ENCODE data around the gene ACSM4.
"Not testable (repeated sequence)": the region's sequence is repeated elsewhere in the genome, so short reads cannot be mapped to it uniquely, and the experiment has no call there.

ACSM4 gene, protein sequence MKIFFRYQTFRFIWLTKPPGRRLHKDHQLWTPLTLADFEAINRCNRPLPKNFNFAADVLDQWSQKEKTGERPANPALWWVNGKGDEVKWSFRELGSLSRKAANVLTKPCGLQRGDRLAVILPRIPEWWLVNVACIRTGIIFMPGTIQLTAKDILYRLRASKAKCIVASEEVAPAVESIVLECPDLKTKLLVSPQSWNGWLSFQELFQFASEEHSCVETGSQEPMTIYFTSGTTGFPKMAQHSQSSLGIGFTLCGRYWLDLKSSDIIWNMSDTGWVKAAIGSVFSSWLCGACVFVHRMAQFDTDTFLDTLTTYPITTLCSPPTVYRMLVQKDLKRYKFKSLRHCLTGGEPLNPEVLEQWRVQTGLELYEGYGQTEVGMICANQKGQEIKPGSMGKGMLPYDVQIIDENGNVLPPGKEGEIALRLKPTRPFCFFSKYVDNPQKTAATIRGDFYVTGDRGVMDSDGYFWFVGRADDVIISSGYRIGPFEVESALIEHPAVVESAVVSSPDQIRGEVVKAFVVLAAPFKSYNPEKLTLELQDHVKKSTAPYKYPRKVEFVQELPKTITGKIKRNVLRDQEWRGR

DNA sequence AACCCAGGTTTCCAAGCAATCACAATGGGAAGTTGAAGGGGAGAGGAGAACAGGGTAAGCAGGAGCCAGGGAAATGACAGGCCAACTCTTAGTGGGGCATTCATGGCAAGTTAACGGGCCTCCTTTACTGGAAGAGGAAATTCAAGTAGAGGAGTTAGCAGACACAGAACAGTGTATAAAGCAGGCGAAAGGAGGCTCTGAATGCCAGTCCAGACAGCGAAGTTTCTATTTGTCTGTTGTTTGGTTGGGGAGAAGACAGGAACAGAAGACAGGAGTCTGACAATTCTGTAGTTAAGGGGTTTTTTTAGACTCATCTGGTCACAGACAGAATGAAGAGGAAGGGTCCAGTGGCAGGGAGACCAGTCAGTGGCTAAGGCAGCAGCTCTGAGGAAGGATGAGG is at the start of gene ACSM4:
Gene ACSM4 (plus strand): TSS at position 301 of the 400 bp plus-strand sequence. CDS start 260 bp downstream, outside the sequence.
- no peak for DNase-seq (ENCODE audit: insufficient read length, low spot score)
- TF ChIP-seq, protein P1, sequence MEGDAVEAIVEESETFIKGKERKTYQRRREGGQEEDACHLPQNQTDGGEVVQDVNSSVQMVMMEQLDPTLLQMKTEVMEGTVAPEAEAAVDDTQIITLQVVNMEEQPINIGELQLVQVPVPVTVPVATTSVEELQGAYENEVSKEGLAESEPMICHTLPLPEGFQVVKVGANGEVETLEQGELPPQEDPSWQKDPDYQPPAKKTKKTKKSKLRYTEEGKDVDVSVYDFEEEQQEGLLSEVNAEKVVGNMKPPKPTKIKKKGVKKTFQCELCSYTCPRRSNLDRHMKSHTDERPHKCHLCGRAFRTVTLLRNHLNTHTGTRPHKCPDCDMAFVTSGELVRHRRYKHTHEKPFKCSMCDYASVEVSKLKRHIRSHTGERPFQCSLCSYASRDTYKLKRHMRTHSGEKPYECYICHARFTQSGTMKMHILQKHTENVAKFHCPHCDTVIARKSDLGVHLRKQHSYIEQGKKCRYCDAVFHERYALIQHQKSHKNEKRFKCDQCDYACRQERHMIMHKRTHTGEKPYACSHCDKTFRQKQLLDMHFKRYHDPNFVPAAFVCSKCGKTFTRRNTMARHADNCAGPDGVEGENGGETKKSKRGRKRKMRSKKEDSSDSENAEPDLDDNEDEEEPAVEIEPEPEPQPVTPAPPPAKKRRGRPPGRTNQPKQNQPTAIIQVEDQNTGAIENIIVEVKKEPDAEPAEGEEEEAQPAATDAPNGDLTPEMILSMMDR (IDR thresholded peaks at IDR 0.05; ENCODE audit: insufficient read depth, missing control alignments) = no peak
- FAIRE-seq = no peak

DNA sequence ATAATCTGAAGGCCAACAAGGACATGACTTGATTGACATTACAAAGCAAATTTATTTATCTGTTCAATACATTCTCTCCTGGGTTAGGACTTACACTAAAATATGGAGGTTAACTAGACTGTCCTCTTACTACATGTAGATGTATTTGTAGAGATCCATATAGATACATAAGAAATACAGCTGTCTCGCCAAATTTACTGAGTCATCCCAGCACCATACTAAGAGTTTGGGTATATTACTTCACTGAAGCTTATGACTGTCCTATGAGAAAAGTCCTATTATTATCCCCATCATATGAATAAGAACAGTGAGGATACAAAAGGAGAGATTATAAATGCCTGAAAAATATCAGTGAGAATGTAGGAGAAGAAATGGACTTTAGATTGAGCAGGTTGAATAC is 44.8 kb upstream of the ACSM4 start:
- TF ChIP-seq, protein P1 (IDR thresholded peaks at IDR 0.05; ENCODE audit: insufficient read depth, missing control alignments) = no peak
- FAIRE-seq (no peak), DNase-seq (ENCODE audit: insufficient read length, low spot score) (no peak)

DNA sequence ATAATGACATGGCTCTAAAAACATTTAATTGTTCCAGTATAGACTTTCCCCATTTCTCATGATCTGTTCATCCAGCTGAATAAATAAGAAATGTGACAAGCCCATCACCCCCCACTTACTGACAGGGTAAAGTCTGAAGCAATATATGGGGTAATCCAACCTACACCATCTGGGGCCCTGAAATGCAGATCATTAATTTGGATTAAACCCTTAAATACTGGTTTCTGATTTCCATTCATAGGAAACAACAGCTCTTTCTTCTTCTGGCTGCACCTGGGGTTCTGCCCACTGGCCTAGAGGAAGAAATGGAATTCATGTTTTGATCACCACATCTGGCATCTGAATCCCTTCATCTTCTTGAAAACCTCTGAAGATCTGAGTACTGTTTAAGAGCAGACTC is 39.3 kb upstream of the ACSM4 start:
- no peak for FAIRE-seq
- no peak for DNase-seq (ENCODE audit: insufficient read length, low spot score)
- TF ChIP-seq, protein P1 (IDR thresholded peaks at IDR 0.05; ENCODE audit: insufficient read depth, missing control alignments) = no peak

DNA sequence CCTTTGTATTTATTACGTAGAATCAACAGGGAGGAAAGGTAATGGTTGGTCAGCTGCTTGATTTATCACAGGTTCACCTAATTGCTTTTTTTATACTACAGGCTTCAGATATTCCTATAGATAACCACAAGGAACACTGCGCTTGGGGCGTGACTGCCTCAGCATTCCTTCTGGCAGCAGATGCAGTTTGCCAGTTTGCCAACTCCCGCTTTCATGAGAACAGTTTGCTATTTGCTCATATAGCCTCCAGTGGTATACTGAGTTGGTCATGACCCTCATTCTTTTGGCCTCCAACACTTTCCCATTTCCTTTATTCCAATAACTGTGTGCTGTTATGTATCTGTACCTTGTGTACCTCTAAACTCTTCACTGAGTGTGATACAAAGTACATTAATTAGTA is 38.6 kb upstream of the ACSM4 start:
- TF ChIP-seq, protein P1 (IDR thresholded peaks at IDR 0.05; ENCODE audit: insufficient read depth, missing control alignments) = no peak
- DNase-seq (ENCODE audit: insufficient read length, low spot score) (no peak), FAIRE-seq (no peak)

DNA sequence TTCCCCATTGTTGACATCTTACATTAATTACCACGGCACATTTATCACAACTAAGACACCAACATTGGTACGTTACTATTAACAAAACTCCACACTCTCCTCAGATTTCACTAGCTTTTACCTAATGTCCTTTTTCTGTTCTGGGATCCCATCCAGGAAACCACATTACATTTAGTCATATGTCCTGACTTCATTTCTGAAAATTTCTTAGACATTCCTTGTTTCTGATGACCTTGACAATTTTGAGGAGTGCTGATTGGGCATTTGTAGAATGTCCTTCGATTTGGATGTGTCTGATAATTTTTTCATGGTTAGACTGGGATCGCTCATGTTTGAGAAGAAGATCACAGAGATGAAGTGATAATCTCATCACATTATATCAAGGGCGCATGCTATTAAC is 34.6 kb upstream of the ACSM4 start:
- TF ChIP-seq, protein P1 (IDR thresholded peaks at IDR 0.05; ENCODE audit: insufficient read depth, missing control alignments) = no peak
- FAIRE-seq (no peak), DNase-seq (ENCODE audit: insufficient read length, low spot score) (no peak)

DNA sequence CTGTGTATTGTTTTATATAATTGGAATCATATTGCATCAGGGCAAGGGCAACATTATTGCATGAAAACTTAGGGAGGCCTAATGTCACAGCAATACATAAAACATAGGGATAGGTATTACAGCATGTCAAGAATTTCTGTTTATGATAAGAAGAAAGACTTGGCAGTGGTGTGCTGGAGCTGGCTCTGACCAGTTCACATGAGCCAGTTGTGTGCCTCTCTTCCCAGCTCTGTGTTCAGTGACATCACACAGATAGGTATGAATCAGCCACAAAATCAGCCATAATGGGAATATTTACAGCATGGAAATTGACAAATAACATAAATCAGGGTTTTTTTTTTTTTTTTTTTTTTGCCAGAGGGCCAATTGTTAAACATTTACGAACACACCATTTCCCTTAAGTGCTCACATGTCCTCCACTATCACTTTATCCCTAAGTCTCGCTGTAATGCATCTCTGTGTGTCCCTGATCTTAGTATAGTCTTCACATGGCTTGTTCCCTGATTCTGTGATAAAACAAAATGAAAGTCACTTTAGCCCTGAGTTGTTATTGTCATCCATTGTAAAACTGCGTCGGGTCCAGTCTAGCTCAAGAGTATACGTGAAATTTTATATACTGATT is 31.9 kb upstream of the ACSM4 start:
- DNase-seq (ENCODE audit: insufficient read length, low spot score) (no peak), FAIRE-seq (no peak)

DNA sequence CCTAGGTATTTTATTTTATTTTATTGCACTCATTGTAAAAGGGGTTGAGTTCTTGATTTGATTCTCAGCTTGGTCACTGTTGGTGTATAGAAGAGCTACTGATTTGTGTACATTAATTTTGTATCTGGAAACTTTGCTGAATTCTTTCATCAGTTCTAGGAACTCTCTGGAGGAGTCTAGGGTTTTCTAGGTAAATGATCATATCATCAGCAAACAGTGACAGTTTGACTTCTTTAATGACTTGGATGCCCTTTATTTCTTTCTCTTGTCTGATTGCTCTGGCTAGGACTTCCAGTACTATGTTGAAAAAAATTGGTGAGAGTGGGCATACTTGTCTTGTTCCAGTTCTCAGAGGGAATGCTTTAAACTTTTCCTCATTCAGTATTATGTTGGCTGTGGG is 28.4 kb upstream of the ACSM4 start:
- not testable (repeated sequence) for DNase-seq (ENCODE audit: insufficient read length, low spot score); FAIRE-seq

More for the DNA sequence above, 31.9 kb upstream of the ACSM4 start:
- TF ChIP-seq, protein P1 (IDR thresholded peaks at IDR 0.05; ENCODE audit: insufficient read depth, missing control alignments) = no peak

All from D721Med (cell line).